Osteoblast (primary cell): ENCODE measurements around the gene MTG2. TPM values are rescaled to one million over a fixed set of nuclear protein-coding genes. Genes with fewer than 3 reads are reported as not detected.

Source experiments
- DNase-seq: peaks from one replicate; pipeline ENCODE4 v3.0.0; 2011; ENCODE audit warnings: low spot score, mixed read lengths; ENCODE audit not compliant: insufficient read length; ENCODE audit errors: missing footprints
- H2AFZ ChIP-seq: 2 replicates; pipeline ENCODE4 v1.6.0; 2011; ENCODE audit warnings: mild to moderate bottlenecking, low read length
- H3K27ac ChIP-seq: 2 replicates; pipeline ENCODE4 v1.5.1; 2011; ENCODE audit warnings: mild to moderate bottlenecking, low read depth, low read length, moderate library complexity
- H3K27me3 ChIP-seq: 2 replicates; pipeline ENCODE4 v1.6.0; 2012; ENCODE audit warnings: mild to moderate bottlenecking, control low read depth, inconsistent platforms, low read length, moderate library complexity; ENCODE audit not compliant: insufficient read depth
- H3K36me3 ChIP-seq: 2 replicates; pipeline ENCODE4 v1.5.1; 2011; ENCODE audit warnings: mild to moderate bottlenecking, low read length, control low read depth, moderate library complexity; ENCODE audit not compliant: insufficient read depth
- H3K4me1 ChIP-seq: 2 replicates; pipeline ENCODE4 v1.5.1; 2011; ENCODE audit warnings: mild to moderate bottlenecking, low read length, control low read depth, moderate library complexity; ENCODE audit not compliant: insufficient read depth
- H3K4me2 ChIP-seq: 2 replicates; pipeline ENCODE4 v1.6.0; 2011; ENCODE audit warnings: mild to moderate bottlenecking, low read length; ENCODE audit not compliant: insufficient read depth
- H3K4me3 ChIP-seq: fragments of 200-600 bp; sonication (generic); 3 replicates; pipeline ENCODE4 v1.5.1; 2012; ENCODE audit warnings: mild to moderate bottlenecking, low read length, inconsistent platforms; ENCODE audit not compliant: insufficient read depth
- H3K79me2 ChIP-seq: 2 replicates; pipeline ENCODE4 v1.6.0; 2012; ENCODE audit warnings: mild to moderate bottlenecking, low read length, control low read depth, inconsistent platforms; ENCODE audit not compliant: insufficient read depth
- H3K9me3 ChIP-seq: 2 replicates; pipeline ENCODE4 v1.5.1; 2011; ENCODE audit warnings: low read depth, low read length, control low read depth
- H4K20me1 ChIP-seq: 2 replicates; pipeline ENCODE4 v1.6.0; 2012; ENCODE audit warnings: mild to moderate bottlenecking, low read length, control low read depth; ENCODE audit not compliant: insufficient read depth
- CTCF ChIP-seq: IDR thresholded peaks from 2 replicates; pipeline ENCODE4 v1.5.1; 2011; ENCODE audit warnings: mild to moderate bottlenecking, low read depth, low read length, moderate library complexity; ENCODE audit errors: extremely low read depth
- total RNA-seq: library from RNA; depleted of rRNA; stranded (reverse); fragments of >200 nt; gene quantifications from 2 replicates; pipeline ENCODE4 v1.2.3, GENCODE V29; 2012

The MTG2 gene
- total RNA-seq, 1 donor: 22.1 TPM

GRCh38 chr20:62174021-62174804 lies 8.6 kb upstream of the MTG2 start:
- no peak for TF ChIP-seq CTCF
- Histone ChIP-seq H3K27me3 (no peaks in the 10 kb centered on the region), H3K4me1 (no peaks in the 10 kb centered on the region), H3K27ac (no peak overlapping the region), H3K9me3 (no peaks in the 10 kb centered on the region), H3K36me3 (peaks cover 28% of the 10 kb centered on the region), H2AFZ (no peak overlapping the region), H3K4me3 (no peak overlapping the region), H4K20me1 (no peaks in the 10 kb centered on the region), H3K79me2 (no peaks in the 10 kb centered on the region), H3K4me2 (no peak overlapping the region)
- peak; percentile 57 for DNase-seq

GRCh38 chr20:62174870-62175624 lies 7.8 kb upstream of the MTG2 start:
- Histone ChIP-seq H3K27me3 (no peaks in the 10 kb centered on the region), H3K79me2 (no peaks in the 10 kb centered on the region), H2AFZ (no peak overlapping the region), H3K4me1 (no peaks in the 10 kb centered on the region), H3K27ac (no peak overlapping the region), H3K4me2 (no peak overlapping the region), H3K36me3 (peaks cover 24% of the 10 kb centered on the region), H4K20me1 (no peaks in the 10 kb centered on the region), H3K4me3 (no peak overlapping the region), H3K9me3 (no peaks in the 10 kb centered on the region)
- no peak for TF ChIP-seq CTCF
- DNase-seq: peak; percentile 67

GRCh38 chr20:62175711-62176110 lies 7.1 kb upstream of the MTG2 start:
- Histone ChIP-seq H2AFZ (no peak overlapping the region), H3K9me3 (no peaks in the 10 kb centered on the region), H3K27me3 (no peaks in the 10 kb centered on the region), H3K27ac (no peak overlapping the region), H3K4me2 (no peak overlapping the region), H3K36me3 (peaks cover 27% of the 10 kb centered on the region), H3K4me3 (no peak overlapping the region), H4K20me1 (no peaks in the 10 kb centered on the region), H3K79me2 (no peaks in the 10 kb centered on the region), H3K4me1 (no peaks in the 10 kb centered on the region)
- DNase-seq: peak; percentile 48
- no peak for TF ChIP-seq CTCF

- H2AFZ ChIP-seq: no peak overlapping the region
- H3K79me2 ChIP-seq: no peaks in the 10 kb centered on the region
- no peak overlapping the region for H3K4me2 ChIP-seq
- H3K4me1 ChIP-seq: peaks cover under 1% of the 10 kb centered on the region
- no peak for TF ChIP-seq CTCF
- H3K27ac ChIP-seq: no peak overlapping the region
- peak; percentile 46 for DNase-seq
- peaks cover 27% of the 10 kb centered on the region for H3K36me3 ChIP-seq
- no peaks in the 10 kb centered on the region for H3K27me3 ChIP-seq
- H4K20me1 ChIP-seq: no peaks in the 10 kb centered on the region
- no peaks in the 10 kb centered on the region for H3K9me3 ChIP-seq
- H3K4me3 ChIP-seq: no peak overlapping the region
Observed at GRCh38 chr20:62176866-62177265, 6.0 kb upstream of the MTG2 start.
